GM12873 (cell line): ENCODE data around the gene VPS13A.

ENCODE experiments used
- TF ChIP-seq, protein P1 (sequence below): IDR thresholded peaks from 2 replicates; pipeline ENCODE4 v1.5.1; 2012; ENCODE audit warnings: low read depth, mild to moderate bottlenecking, moderate library complexity, low read length, control low read depth; ENCODE audit not compliant: insufficient read depth; ENCODE audit errors: missing control alignments

Gene VPS13A

GRCh38 chr9:77156646-77157371 lies 20.5 kb upstream of the VPS13A start:
- TF ChIP-seq, protein P1, sequence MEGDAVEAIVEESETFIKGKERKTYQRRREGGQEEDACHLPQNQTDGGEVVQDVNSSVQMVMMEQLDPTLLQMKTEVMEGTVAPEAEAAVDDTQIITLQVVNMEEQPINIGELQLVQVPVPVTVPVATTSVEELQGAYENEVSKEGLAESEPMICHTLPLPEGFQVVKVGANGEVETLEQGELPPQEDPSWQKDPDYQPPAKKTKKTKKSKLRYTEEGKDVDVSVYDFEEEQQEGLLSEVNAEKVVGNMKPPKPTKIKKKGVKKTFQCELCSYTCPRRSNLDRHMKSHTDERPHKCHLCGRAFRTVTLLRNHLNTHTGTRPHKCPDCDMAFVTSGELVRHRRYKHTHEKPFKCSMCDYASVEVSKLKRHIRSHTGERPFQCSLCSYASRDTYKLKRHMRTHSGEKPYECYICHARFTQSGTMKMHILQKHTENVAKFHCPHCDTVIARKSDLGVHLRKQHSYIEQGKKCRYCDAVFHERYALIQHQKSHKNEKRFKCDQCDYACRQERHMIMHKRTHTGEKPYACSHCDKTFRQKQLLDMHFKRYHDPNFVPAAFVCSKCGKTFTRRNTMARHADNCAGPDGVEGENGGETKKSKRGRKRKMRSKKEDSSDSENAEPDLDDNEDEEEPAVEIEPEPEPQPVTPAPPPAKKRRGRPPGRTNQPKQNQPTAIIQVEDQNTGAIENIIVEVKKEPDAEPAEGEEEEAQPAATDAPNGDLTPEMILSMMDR = no peak

DNA sequence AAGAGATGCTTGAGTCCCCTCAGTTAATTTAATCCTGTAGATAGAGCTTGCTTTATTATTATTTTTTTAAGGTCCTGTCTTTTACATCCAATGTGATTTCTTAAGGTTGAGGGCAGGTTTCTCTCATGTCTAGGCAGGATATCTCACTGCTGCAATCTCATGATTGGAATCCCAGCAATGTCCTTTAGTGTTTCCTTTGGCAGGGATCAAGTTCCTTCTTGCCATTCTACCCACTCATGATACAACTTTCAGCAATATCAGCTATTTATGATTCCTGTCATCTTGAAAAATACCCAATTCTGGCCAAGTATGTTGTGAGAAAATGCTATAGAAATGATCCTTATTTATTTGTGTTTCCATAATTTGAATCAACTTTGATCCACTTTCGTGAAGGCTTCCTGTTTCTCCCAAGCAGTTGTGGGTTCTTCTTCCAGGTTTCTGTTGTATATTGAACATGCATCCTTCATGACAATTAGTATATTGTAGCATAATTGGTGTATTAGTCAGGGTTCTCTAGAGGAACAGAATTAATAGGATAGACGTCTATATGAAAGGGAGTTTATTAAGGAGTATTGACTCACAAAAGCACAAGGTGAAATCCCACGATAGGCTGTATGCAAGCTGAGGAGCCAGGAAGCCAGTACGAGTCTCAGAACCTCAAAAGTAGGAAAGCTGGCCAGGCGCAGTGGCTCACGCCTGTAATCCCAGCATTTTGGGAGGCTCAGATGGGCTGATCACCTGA lies 18.4 kb upstream of the VPS13A start:
- TF ChIP-seq, protein P1 = no peak

GRCh38 chr9:77161191-77161590 lies 16.1 kb upstream of the VPS13A start:
- TF ChIP-seq, protein P1 = no peak

GRCh38 chr9:77161966-77162365 lies 15.4 kb upstream of the VPS13A start:
- TF ChIP-seq, protein P1 = no peak

- TF ChIP-seq, protein P1 = no peak
These were observed 15.0 kb upstream of the VPS13A start for GRCh38 chr9:77162366-77162765.

DNA sequence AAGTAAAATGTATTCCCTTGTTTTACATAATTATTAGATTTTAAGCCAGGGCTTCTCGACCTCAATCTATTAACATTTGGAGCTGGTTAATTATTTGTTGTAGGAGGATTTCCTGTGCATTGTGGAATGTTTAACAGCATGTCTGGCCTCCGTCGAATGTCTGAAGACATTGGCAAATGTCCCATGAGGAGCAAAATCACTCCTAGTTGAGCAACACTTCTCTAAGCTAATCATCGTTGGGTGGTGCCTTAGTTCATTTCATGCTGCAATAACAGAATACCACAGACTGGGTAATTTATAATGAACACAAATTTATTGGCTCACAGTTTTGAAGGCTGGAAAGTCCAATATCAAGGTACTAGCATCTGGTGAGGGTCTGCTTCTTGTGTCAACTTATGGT lies 13.4 kb upstream of the VPS13A start:
- TF ChIP-seq, protein P1 = no peak

- TF ChIP-seq, protein P1 = no peak
These were observed 11.1 kb upstream of the VPS13A start for GRCh38 chr9:77166193-77166592.
